Ramos (cell line): ENCODE data around the gene AMDHD2.

Experiments used
- in situ Hi-C: fragments of 300-500 bp; cut with MboI; formaldehyde crosslinking; loops from one replicate; pipeline ENCODE4 v1.14.3; 2022; ENCODE audit warnings: low sequenced_read_pairs; ENCODE audit not compliant: unreplicated experiment

Gene AMDHD2

GRCh38 chr16:2498531-2499253, 21.5 kb upstream of the AMDHD2 start:
- in situ Hi-C loops: no loop called here

- in situ Hi-C loops: no loop called here
Measured at GRCh38 chr16:2499454-2499853, 20.7 kb upstream of the AMDHD2 start.

GRCh38 chr16:2499890-2500429, 20.2 kb upstream of the AMDHD2 start:
- in situ Hi-C loops: loop anchor here (25.0 kb wide), 1 partner anchor 488 kb away; the partner anchor contains the start of genes NPW and ZNF598

GRCh38 chr16:2500430-2500917, 19.7 kb upstream of the AMDHD2 start:
- in situ Hi-C loops: loop anchor here (25.0 kb wide), 1 partner anchor 488 kb away; the partner anchor contains the start of genes NPW and ZNF598

GRCh38 chr16:2500918-2501750, 19.0 kb upstream of the AMDHD2 start:
- in situ Hi-C loops: loop anchor here (25.0 kb wide), 1 partner anchor 489 kb away; the partner anchor contains the start of genes NPW and ZNF598

- in situ Hi-C loops: loop anchor here (25.0 kb wide), 1 partner anchor 490 kb away; the partner anchor contains the start of genes NPW and ZNF598
Measured at GRCh38 chr16:2501946-2502895, 17.9 kb upstream of the AMDHD2 start.

GRCh38 chr16:2505695-2506094, 14.5 kb upstream of the AMDHD2 start:
- in situ Hi-C loops: loop anchor here (25.0 kb wide), 1 partner anchor 493 kb away; the partner anchor contains the start of genes NPW and ZNF598

- in situ Hi-C loops: loop anchor here (25.0 kb wide), 1 partner anchor 495 kb away; the partner anchor contains the start of genes NPW and ZNF598
Measured at GRCh38 chr16:2507052-2507659, 13.0 kb upstream of the AMDHD2 start.

GRCh38 chr16:2507665-2508064, 12.5 kb upstream of the AMDHD2 start:
- in situ Hi-C loops: loop anchor here (25.0 kb wide), 1 partner anchor 495 kb away; the partner anchor contains the start of genes NPW and ZNF598

GRCh38 chr16:2508722-2509400, 11.3 kb upstream of the AMDHD2 start:
- in situ Hi-C loops: loop anchor here (25.0 kb wide), 1 partner anchor 497 kb away; the partner anchor contains the start of genes NPW and ZNF598

GRCh38 chr16:2511128-2511800, 8.9 kb upstream of the AMDHD2 start:
- in situ Hi-C loops: loop anchor here (25.0 kb wide), 1 partner anchor 499 kb away; the partner anchor contains the start of genes NPW and ZNF598

GRCh38 chr16:2511996-2512734, 8.0 kb upstream of the AMDHD2 start:
- in situ Hi-C loops: loop anchor here (25.0 kb wide), 1 partner anchor 500 kb away; the partner anchor contains the start of genes NPW and ZNF598

GRCh38 chr16:2512735-2513404, 7.3 kb upstream of the AMDHD2 start:
- in situ Hi-C loops: loop anchor here (25.0 kb wide), 1 partner anchor 501 kb away; the partner anchor contains the start of genes NPW and ZNF598

GRCh38 chr16:2513405-2514332, 6.5 kb upstream of the AMDHD2 start, which contains the start of gene ATP6V0C:
ATP6V0C (plus strand) TSS chr16:2513952; CDS start chr16:2514104, 152 bp downstream.
- in situ Hi-C loops: loop anchor here (25.0 kb wide), 1 partner anchor 501 kb away; the partner anchor contains the start of genes NPW and ZNF598
